ENCODE results near the gene NFIX. TPM values are rescaled to one million over a fixed set of nuclear protein-coding genes. Genes with fewer than 3 reads are reported as not detected.

Gene NFIX
- total RNA-seq, 1 experiment from 2014 or later: 144 TPM

DNA sequence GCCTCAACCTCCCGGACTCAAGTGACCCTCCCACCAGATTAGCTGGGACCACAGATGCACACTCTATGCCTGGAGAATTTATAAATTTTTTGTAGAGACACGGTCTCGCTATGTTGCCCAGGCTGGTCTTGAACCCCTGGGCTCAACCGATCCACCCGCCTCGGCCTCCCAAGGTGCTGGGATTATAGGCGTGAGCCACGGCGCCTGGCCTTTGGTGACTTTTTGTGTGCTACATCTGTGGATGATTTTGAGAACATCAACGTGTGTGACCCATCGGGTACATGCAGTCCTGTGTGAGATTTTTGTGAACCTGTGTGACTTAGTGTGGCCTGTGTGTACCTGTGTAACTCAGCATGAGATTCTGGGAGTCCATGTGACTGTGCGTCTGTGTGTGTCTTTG lies 8.5 kb upstream of the NFIX start:
- ATAC-seq: no peak
- Histone ChIP-seq H3K36me3 (ENCODE audit: control insufficient read depth, insufficient read depth, low read length) (no peaks in the 10 kb centered on the region), H3K27me3 (ENCODE audit: control insufficient read depth, insufficient read depth, low read length) (no peaks in the 10 kb centered on the region), H3K27ac (ENCODE audit: low read length) (peak overlapping the region; percentile 7; the same call in 1 of the 2 replicates), H3K4me3 (ENCODE audit: low read depth in 2 of 2, low read length in 2 of 2) (no peak overlapping the region), H3K4me1 (ENCODE audit: control insufficient read depth, insufficient read depth, low read length) (peaks cover 12% of the 10 kb centered on the region), H3K9me3 (ENCODE audit: control insufficient read depth, insufficient read depth, low read depth, low read length) (no peaks in the 10 kb centered on the region)
- TF ChIP-seq, protein P1, sequence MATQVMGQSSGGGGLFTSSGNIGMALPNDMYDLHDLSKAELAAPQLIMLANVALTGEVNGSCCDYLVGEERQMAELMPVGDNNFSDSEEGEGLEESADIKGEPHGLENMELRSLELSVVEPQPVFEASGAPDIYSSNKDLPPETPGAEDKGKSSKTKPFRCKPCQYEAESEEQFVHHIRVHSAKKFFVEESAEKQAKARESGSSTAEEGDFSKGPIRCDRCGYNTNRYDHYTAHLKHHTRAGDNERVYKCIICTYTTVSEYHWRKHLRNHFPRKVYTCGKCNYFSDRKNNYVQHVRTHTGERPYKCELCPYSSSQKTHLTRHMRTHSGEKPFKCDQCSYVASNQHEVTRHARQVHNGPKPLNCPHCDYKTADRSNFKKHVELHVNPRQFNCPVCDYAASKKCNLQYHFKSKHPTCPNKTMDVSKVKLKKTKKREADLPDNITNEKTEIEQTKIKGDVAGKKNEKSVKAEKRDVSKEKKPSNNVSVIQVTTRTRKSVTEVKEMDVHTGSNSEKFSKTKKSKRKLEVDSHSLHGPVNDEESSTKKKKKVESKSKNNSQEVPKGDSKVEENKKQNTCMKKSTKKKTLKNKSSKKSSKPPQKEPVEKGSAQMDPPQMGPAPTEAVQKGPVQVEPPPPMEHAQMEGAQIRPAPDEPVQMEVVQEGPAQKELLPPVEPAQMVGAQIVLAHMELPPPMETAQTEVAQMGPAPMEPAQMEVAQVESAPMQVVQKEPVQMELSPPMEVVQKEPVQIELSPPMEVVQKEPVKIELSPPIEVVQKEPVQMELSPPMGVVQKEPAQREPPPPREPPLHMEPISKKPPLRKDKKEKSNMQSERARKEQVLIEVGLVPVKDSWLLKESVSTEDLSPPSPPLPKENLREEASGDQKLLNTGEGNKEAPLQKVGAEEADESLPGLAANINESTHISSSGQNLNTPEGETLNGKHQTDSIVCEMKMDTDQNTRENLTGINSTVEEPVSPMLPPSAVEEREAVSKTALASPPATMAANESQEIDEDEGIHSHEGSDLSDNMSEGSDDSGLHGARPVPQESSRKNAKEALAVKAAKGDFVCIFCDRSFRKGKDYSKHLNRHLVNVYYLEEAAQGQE (IDR thresholded peaks at IDR 0.05; ENCODE audit: insufficient read depth in 1 of 2, low read depth in 2 of 2, low read length in 1 of 2): no peak
- TF ChIP-seq, protein P2, sequence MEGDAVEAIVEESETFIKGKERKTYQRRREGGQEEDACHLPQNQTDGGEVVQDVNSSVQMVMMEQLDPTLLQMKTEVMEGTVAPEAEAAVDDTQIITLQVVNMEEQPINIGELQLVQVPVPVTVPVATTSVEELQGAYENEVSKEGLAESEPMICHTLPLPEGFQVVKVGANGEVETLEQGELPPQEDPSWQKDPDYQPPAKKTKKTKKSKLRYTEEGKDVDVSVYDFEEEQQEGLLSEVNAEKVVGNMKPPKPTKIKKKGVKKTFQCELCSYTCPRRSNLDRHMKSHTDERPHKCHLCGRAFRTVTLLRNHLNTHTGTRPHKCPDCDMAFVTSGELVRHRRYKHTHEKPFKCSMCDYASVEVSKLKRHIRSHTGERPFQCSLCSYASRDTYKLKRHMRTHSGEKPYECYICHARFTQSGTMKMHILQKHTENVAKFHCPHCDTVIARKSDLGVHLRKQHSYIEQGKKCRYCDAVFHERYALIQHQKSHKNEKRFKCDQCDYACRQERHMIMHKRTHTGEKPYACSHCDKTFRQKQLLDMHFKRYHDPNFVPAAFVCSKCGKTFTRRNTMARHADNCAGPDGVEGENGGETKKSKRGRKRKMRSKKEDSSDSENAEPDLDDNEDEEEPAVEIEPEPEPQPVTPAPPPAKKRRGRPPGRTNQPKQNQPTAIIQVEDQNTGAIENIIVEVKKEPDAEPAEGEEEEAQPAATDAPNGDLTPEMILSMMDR (IDR thresholded peaks at IDR 0.05): no peak
- TF ChIP-seq SIN3A (IDR thresholded peaks at IDR 0.05; ENCODE audit: borderline replicate concordance, insufficient read depth, low read depth, low read length) (no peak), TCF7L2 (IDR thresholded peaks at IDR 0.05; ENCODE audit: low read depth, low read length) (no peak), POLR2AphosphoS5 (IDR thresholded peaks at IDR 0.05; ENCODE audit: low read depth, low read length) (no peak)
- ChIA-PET CTCF (interaction anchor here (1.0 kb wide), 1 partner anchor 107 kb away, joined by 3 read pairs; no protein-coding TSS in a partner anchor), POLR2A (no interaction called here)
- DNase-seq (ENCODE audit: low read depth, low spot score): no peak
- intact Hi-C loops (cut with micrococcal nuclease; ENCODE audit: unreplicated experiment): loop anchor here (10.0 kb wide), 1 partner anchor 48 kb away; no protein-coding TSS in a partner anchor
- in situ Hi-C loops (cut with HindIII; ENCODE audit: low pct_unique_long_range_greater_than_20kb, low sequenced_read_pairs): no loop called here
- no TSS peak for BruUV-seq (replicated peaks)

DNA sequence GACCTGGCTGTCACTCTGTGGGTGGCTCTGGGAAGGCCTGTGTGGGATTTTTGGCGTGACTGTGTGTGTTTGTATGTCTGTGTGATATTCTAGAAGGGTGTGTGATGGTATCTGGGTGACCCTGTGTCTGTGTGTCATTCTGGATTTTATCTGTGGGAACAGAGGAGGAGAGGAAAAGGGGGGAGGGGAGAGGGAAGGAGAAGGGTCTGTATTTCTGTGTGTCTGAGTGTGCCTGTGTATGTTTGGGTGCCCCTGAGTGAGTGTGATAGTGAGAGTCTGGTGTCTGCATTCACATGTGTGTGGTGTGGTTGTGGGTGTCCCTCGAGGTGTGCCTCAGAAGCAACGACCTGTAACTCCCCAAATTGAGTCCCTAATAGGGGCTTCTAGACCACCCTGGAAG lies 8.1 kb upstream of the NFIX start:
- CTCF ChIA-PET: no interaction called here
- Histone ChIP-seq H3K9me3 (ENCODE audit: control insufficient read depth, insufficient read depth, low read depth, low read length) (no peaks in the 10 kb centered on the region), H3K4me1 (ENCODE audit: control insufficient read depth, insufficient read depth, low read length) (peaks cover 12% of the 10 kb centered on the region), H3K4me3 (ENCODE audit: low read depth in 2 of 2, low read length in 2 of 2) (no peak overlapping the region), H3K27me3 (ENCODE audit: control insufficient read depth, insufficient read depth, low read length) (no peaks in the 10 kb centered on the region), H3K27ac (ENCODE audit: low read length) (peak overlapping the region; percentile 7; the same call in 1 of the 2 replicates), H3K36me3 (ENCODE audit: control insufficient read depth, insufficient read depth, low read length) (no peaks in the 10 kb centered on the region)
- no TSS peak for BruUV-seq (replicated peaks)
- intact Hi-C loops (cut with micrococcal nuclease; ENCODE audit: unreplicated experiment) (loop anchor here (10.0 kb wide), 1 partner anchor 48 kb away; no protein-coding TSS in a partner anchor), in situ Hi-C loops (cut with HindIII; ENCODE audit: low pct_unique_long_range_greater_than_20kb, low sequenced_read_pairs) (no loop called here)
- no peak for ATAC-seq
- TF ChIP-seq, protein P1 (IDR thresholded peaks at IDR 0.05; ENCODE audit: insufficient read depth in 1 of 2, low read depth in 2 of 2, low read length in 1 of 2): no peak
- no peak for TF ChIP-seq TCF7L2 (IDR thresholded peaks at IDR 0.05; ENCODE audit: low read depth, low read length)
- no peak for DNase-seq (ENCODE audit: low read depth, low spot score)
- POLR2A ChIA-PET: no interaction called here

Measured in Panc1 (cell line).